Measurements from ENCODE around the gene ARHGAP10.

DNA sequence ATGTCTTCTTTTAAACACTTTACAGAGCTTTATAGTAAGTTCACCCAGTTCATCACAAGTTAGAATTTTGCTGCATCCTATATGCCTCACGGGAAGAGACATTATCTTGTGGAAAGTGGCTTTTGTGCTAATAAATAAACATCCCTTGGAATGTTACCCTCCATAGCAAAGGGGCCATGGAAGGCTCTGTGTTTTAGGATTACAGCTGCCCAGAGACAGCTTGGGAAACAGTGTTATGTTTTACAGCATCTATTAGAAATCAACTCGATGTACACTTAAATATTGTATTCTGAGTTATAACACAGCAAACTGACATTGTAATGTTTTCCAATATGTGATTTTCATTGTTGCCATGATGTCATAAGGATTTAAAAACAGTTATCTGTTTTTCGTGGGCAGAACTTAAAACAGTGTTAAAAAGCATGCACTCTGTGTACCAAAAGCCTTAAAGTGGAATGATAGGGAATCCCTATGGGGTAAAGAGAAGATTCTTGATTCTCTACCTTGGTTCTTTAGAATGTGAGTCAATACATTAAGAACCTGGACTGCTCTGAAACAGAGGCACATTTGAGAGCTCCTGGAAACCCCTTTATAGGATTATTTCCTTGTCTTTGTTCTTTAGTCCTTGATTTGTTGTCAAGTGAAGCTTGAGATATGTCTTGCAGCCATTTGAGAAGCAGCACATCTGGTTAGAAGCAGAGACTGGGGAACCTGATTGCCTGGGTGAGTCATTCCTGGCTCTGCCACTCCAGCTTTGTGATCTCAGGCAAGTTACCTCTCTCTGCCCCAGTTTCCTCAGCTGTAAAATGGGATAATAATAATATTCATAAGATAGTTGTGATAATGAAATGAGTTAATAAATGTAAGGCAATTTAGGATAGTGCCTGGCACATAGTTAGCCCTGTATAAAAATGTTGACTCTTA lies 41.6 kb downstream of the ARHGAP10 start:
- TF ChIP-seq, protein P1, sequence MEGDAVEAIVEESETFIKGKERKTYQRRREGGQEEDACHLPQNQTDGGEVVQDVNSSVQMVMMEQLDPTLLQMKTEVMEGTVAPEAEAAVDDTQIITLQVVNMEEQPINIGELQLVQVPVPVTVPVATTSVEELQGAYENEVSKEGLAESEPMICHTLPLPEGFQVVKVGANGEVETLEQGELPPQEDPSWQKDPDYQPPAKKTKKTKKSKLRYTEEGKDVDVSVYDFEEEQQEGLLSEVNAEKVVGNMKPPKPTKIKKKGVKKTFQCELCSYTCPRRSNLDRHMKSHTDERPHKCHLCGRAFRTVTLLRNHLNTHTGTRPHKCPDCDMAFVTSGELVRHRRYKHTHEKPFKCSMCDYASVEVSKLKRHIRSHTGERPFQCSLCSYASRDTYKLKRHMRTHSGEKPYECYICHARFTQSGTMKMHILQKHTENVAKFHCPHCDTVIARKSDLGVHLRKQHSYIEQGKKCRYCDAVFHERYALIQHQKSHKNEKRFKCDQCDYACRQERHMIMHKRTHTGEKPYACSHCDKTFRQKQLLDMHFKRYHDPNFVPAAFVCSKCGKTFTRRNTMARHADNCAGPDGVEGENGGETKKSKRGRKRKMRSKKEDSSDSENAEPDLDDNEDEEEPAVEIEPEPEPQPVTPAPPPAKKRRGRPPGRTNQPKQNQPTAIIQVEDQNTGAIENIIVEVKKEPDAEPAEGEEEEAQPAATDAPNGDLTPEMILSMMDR (IDR thresholded peaks at IDR 0.05), result no peak
- no peak for TF ChIP-seq POLR2A (IDR thresholded peaks at IDR 0.05)

All from testis (tissue), 2 donors.